Ovary (tissue), 10 donors: ENCODE data around the gene PAQR3. TPM values are rescaled to one million over a fixed set of nuclear protein-coding genes. Genes with fewer than 3 reads are reported as not detected.
A peak's percentile ranks its signal among the peaks of the same experiment; 100 is the strongest.

Source experiments
- DNase-seq, 5 donors: peaks; one replicate each; pipeline ENCODE4 v3.0.0-alpha.2; 2019 to 2020
- H3K27ac ChIP-seq, 2 donors: fragments of 200-600 bp; one replicate each; pipeline versions ENCODE4 v1.5.1 to v1.8.0; 2019 to 2022
- H3K27me3 ChIP-seq: fragments of 200-600 bp; one replicate; pipeline ENCODE4 v1.8.0; 2022
- H3K36me3 ChIP-seq: fragments of 200-600 bp; sonication (generic); one replicate; pipeline ENCODE4 v1.5.1; 2019
- H3K4me1 ChIP-seq: one replicate; pipeline ENCODE4 v1.8.1; 2013; ENCODE audit warnings: mild to moderate bottlenecking, moderate library complexity; ENCODE audit not compliant: insufficient read depth
- H3K4me3 ChIP-seq: fragments of 200-600 bp; sonication (generic); one replicate; pipeline ENCODE4 v1.5.1; 2017
- H3K9me3 ChIP-seq, 2 donors: fragments of 200-600 bp in 1 of 2; sonication (generic) in 1 of 2; one replicate each; pipeline versions ENCODE4 v1.5.1 to v1.8.1; 2013 to 2019; ENCODE audit warnings: mild to moderate bottlenecking in 1 of 2, moderate library complexity in 1 of 2
- EP300 ChIP-seq: sonication (generic); formaldehyde crosslinking; IDR thresholded peaks from one replicate; pipeline ENCODE4 v1.6.1; 2017; ENCODE audit warnings: antibody characterized with exemption
- POLR2A ChIP-seq: fragments of 450-650 bp; IDR thresholded peaks from one replicate; pipeline ENCODE4 v1.6.1; 2017; ENCODE audit warnings: antibody characterized with exemption, mild to moderate bottlenecking, moderate library complexity
- WGBS, 3 donors: extraction: QIAGEN DNeasy Blood & Tissue Kit in 1 of 3; methylation state at CpG; one replicate each; pipeline versions ENCODE4 v1.1.5 to v1.1.7; 2013 to 2017; 5-methylcytosine and 5-hydroxymethylcytosine counted together
- intact Hi-C, 4 donors: fragments of 100-400 bp; cut with DNase I; formaldehyde crosslinking; loops; one replicate each; pipeline versions ENCODE4 v1.11.0 to v1.15.1; 2022 to 2023
- long read RNA-seq, 3 donors: library from polyadenylated mRNA in 2 of 3; unstranded in 2 of 3; transcript quantifications; one replicate each; pipeline ENCODE4 v2.0.0 and lab custom pipeline, GENCODE V29; 2021 to 2026
- polyA plus RNA-seq, 2 donors: library from polyadenylated mRNA; stranded (reverse); fragments of 200-250 nt in 1 of 2; fragments of 350-450 nt in 1 of 2; fragmentation: Illumina TruSeq in 1 of 2; extraction: RNeasy Lipid Tissue Mini Kit (QIAGEN cat#74804) in 1 of 2; gene quantifications; one replicate each; pipeline ENCODE4 v1.2.3, GENCODE V29; 2013 to 2014
- total RNA-seq, 7 donors: library from RNA; depleted of rRNA in 2 of 7; stranded (reverse); fragments of >200 nt in 2 of 7; fragmentation: NEBNext Ultra II Directional in 3 of 7; extraction: Animal tissue kit (Norgen Biotek cat#: 25700) in 3 of 7; gene quantifications; one replicate each; pipeline versions ENCODE4 v1.1.0 to v1.2.4, GENCODE V29; 2016 to 2023
- TF ChIP-seq, protein P1 (sequence below), 3 donors: fragments of 450-650 bp in 2 of 3; fragments of 200-600 bp in 1 of 3; IDR thresholded peaks; one replicate each; pipeline versions ENCODE4 v1.5.1 to v1.8.0; 2016 to 2022; ENCODE audit warnings: antibody characterized with exemption in 3 of 3, mild to moderate bottlenecking in 1 of 3
- donor health status: DM: no; HTN: no; CAD: no; lungs with moderate emphysema.
- donor health status: DM: no; HTN: no; CAD: no.
- donor health status: Bipolar disorder and iron deficiency.
- donor health status: DM: yes; HTN: yes; CAD: no.
- donor health status: DM: no; HTN: no; CAD: no.
- donor health status: DM: yes; HTN: yes; CAD: no.

The PAQR3 gene, protein sequence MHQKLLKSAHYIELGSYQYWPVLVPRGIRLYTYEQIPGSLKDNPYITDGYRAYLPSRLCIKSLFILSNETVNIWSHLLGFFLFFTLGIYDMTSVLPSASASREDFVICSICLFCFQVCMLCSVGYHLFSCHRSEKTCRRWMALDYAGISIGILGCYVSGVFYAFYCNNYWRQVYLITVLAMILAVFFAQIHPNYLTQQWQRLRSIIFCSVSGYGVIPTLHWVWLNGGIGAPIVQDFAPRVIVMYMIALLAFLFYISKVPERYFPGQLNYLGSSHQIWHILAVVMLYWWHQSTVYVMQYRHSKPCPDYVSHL
- total RNA-seq (10 to 100 TPM in 2 of 7 donors, 1 to 10 TPM in 5; 8.3 to 13.4 (median 9.4) TPM), polyA plus RNA-seq (10 to 100 TPM in 1 of 2 donors, 1 to 10 TPM in 1; 3.4 to 10.1 TPM)
- long read RNA-seq, donor 1, partial matches to known transcripts = 1 of 1 reads
- long read RNA-seq, donor 1, other reads (novel, unspliced or antisense) = 0 of 1 reads
- long read RNA-seq, donor 2, full-length matches to known transcripts = 6 of 6 reads
- long read RNA-seq, donor 2, partial matches to known transcripts = 0 of 6 reads
- long read RNA-seq, donor 2, other reads (novel, unspliced or antisense) = 0 of 6 reads
- long read RNA-seq, donor 3, full-length matches to known transcripts = 11 of 13 reads
- long read RNA-seq, donor 3, partial matches to known transcripts = 1 of 13 reads
- long read RNA-seq, donor 3, other reads (novel, unspliced or antisense) = 1 of 13 reads

DNA sequence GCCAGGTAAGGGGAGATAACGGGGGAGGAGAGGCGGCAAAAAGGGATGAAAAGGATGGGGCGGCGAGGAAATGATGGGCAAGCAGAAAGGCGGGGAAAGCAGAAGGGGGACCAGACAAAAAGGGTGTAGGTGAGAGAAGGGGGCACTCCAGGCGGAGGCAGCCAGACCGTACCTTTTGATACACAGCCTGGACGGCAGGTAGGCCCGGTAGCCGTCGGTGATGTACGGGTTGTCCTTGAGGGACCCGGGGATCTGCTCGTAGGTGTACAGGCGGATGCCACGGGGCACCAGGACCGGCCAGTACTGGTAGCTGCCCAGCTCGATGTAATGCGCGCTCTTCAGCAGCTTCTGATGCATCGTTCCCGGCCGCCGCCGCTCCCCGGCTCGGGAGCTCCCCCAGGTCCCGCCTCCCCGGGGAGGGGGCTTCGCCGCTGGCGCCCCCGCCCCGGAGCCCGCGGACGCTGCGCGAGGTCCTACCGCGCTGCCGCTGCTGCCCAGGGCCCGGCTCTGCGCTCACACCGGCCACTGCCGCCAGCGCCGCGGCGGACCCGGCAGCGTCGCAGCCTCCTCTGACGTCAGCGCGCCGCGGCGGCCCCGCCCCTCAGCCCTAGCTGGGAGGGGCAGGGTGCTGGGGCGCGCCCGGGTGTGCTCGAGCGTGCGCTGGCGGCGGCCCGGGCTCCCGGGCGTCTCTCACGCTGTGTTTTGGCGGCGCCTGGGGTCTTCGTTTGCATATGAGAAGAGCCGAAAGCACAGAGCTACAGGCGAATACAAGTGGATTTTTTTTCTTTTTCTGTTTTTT lies at the start of gene PAQR3:
Gene PAQR3 (minus strand): TSS at position 571 of the 799 bp plus-strand sequence. CDS start 214 bp downstream, at position 357.
- H3K9me3 ChIP-seq = no peaks in the 10 kb centered on the region
- no peaks in the 10 kb centered on the region for H3K4me1 ChIP-seq
- H3K36me3 ChIP-seq = no peaks in the 10 kb centered on the region
- WGBS, 3 donors = 1% methylated on average over 55 to 77 of the region's 77 CpGs
- peak; percentile 80 to 90 (median 87) for DNase-seq
- H3K4me3 ChIP-seq = peak within 1 kb of the TSS; percentile 67
- TF ChIP-seq, protein P1, sequence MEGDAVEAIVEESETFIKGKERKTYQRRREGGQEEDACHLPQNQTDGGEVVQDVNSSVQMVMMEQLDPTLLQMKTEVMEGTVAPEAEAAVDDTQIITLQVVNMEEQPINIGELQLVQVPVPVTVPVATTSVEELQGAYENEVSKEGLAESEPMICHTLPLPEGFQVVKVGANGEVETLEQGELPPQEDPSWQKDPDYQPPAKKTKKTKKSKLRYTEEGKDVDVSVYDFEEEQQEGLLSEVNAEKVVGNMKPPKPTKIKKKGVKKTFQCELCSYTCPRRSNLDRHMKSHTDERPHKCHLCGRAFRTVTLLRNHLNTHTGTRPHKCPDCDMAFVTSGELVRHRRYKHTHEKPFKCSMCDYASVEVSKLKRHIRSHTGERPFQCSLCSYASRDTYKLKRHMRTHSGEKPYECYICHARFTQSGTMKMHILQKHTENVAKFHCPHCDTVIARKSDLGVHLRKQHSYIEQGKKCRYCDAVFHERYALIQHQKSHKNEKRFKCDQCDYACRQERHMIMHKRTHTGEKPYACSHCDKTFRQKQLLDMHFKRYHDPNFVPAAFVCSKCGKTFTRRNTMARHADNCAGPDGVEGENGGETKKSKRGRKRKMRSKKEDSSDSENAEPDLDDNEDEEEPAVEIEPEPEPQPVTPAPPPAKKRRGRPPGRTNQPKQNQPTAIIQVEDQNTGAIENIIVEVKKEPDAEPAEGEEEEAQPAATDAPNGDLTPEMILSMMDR (IDR thresholded peaks at IDR 0.05) = peak in 1 of 3 donors; percentile 17
- TF ChIP-seq EP300 = no peak
- TF ChIP-seq POLR2A = peak; percentile 83
- H3K27ac ChIP-seq = peak within 1 kb of the TSS; percentile 5 to 59
- no peaks in the 10 kb centered on the region for H3K27me3 ChIP-seq
- intact Hi-C loops = no loop called here

DNA sequence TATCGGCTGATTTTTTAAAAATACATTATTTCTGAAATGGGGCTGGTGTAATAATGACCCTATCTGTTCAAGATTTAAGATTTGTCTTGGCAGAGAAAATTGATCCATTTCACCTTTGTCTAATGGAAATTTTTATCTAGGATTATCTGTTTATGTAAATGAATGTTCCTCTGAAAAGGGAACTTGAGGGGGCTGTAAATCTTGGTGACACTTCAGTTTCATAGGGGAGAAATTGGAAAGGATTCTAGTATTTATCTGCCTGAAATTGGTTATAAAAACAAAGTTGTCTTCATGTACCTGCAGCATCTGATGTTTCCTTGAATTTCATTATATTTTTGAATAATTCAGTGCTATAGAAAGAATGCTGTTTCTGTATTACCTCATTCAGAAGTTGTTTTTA lies 48.4 kb upstream of the PAQR3 start:
- Histone ChIP-seq H3K27me3 (no peaks in the 10 kb centered on the region), H3K4me3 (no peak overlapping the region), H3K36me3 (no peaks in the 10 kb centered on the region), H3K4me1 (no peaks in the 10 kb centered on the region), H3K9me3 (no peaks in the 10 kb centered on the region), H3K27ac (no peak overlapping the region)
- WGBS, 3 donors = 88 to 95% (median 88%) methylated on average over 1 of the region's 1 CpG
- DNase-seq = no peak
- TF ChIP-seq POLR2A (no peak), EP300 (no peak)
- TF ChIP-seq, protein P1 (IDR thresholded peaks at IDR 0.05) = no peak
- intact Hi-C loops = no loop called here

DNA sequence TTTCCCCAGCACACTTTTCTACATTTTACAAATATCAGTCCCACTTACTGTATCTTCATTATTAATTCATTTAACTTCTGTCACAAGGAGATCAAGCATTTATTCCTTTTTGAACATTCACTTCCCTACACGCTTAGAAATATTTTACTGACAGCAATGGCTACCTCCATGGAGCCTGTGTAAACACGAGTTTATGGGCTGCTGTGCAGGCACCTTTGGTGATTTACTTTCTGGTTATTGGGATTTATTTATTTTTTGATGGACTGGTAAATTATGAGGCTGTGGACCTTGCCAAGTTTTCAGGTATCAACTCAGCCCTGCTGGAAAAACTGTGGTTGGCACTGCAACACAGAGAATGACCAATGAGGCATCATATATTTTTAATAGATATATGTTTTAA lies 45.4 kb upstream of the PAQR3 start:
- no peaks in the 10 kb centered on the region for H3K36me3 ChIP-seq
- intact Hi-C loops = no loop called here

More for the DNA sequence above, 45.4 kb upstream of the PAQR3 start:
- no peaks in the 10 kb centered on the region for H3K4me1 ChIP-seq
- H3K27ac ChIP-seq = no peak overlapping the region
- H3K9me3 ChIP-seq = no peaks in the 10 kb centered on the region
- no peaks in the 10 kb centered on the region for H3K27me3 ChIP-seq
- no peak overlapping the region for H3K4me3 ChIP-seq
- no peak for DNase-seq
- 61 to 69% (median 65%) methylated on average over 2 of the region's 2 CpGs for WGBS, 3 donors
- TF ChIP-seq, protein P1 (IDR thresholded peaks at IDR 0.05) = no peak
- TF ChIP-seq POLR2A = no peak
- no peak for TF ChIP-seq EP300
